Panc1 (cell line): ENCODE measurements around the gene F5. TPM values are rescaled to one million over a fixed set of nuclear protein-coding genes. Genes with fewer than 3 reads are reported as not detected.

Source experiments
- ATAC-seq: fragments of 200-7000 bp; cut with Tn5 transposase; 2 replicates; pipeline ENCODE4 v1.9.1; 2020; ENCODE audit warnings: mild to moderate bottlenecking, moderate library complexity
- BruUV-seq: library from RNA; stranded (reverse); fragments of 400-500 nt; replicated peaks from 2 replicates; lab custom pipeline; 2021; lab: Mats Ljungman, UMichigan
- CTCF ChIA-PET: fragments of 300-600 bp; sonication (Branson Sonifier 250); formaldehyde crosslinking; loops from one replicate; lab custom pipeline; 2022; ENCODE audit warnings: antibody characterized with exemption; lab: Charles Lee
- POLR2A ChIA-PET: fragments of 300-600 bp; sonication (Branson Sonifier 250); formaldehyde crosslinking; loops from one replicate; lab custom pipeline; 2022; ENCODE audit warnings: antibody characterized with exemption; lab: Charles Lee
- DNase-seq: peaks from one replicate; pipeline ENCODE4 v3.0.0-alpha.2; 2010; ENCODE audit warnings: low read depth, low spot score
- H3K27ac ChIP-seq: 2 replicates; pipeline ENCODE4 v1.5.1; 2011; ENCODE audit warnings: mild to moderate bottlenecking, low read length, inconsistent platforms
- H3K27me3 ChIP-seq: fragments of 200-500 bp; sonication (Bioruptor generic); 2 replicates; pipeline ENCODE4 v1.6.0; 2014; ENCODE audit warnings: low read length, inconsistent platforms; ENCODE audit not compliant: control insufficient read depth, insufficient read depth
- H3K36me3 ChIP-seq: fragments of 200-500 bp; sonication (Bioruptor generic); 2 replicates; pipeline ENCODE4 v1.5.1; 2014; ENCODE audit warnings: inconsistent platforms, mild to moderate bottlenecking, low read length, moderate library complexity; ENCODE audit not compliant: control insufficient read depth, insufficient read depth
- H3K4me1 ChIP-seq: 2 replicates; pipeline ENCODE4 v1.5.1; 2011; ENCODE audit warnings: inconsistent platforms, mild to moderate bottlenecking, low read length, moderate library complexity; ENCODE audit not compliant: control insufficient read depth, insufficient read depth
- H3K4me3 ChIP-seq, 2 experiments: 2 replicates each; pipeline ENCODE4 v1.5.1; 2011 to 2012; ENCODE audit warnings: low read depth in 2 of 2, low read length in 2 of 2, mild to moderate bottlenecking in 2 of 2, inconsistent platforms in 1 of 2, moderate library complexity in 1 of 2
- H3K9me3 ChIP-seq: fragments of 200-500 bp; sonication (Bioruptor generic); 2 replicates; pipeline ENCODE4 v1.5.1; 2014; ENCODE audit warnings: low read depth, mild to moderate bottlenecking, inconsistent platforms, low read length, moderate library complexity; ENCODE audit not compliant: control insufficient read depth, insufficient read depth
- CTCF ChIP-seq: fragments of 450-650 bp; IDR thresholded peaks from 2 replicates; pipeline ENCODE4 v1.5.1; 2017; ENCODE audit warnings: mild to moderate bottlenecking
- POLR2AphosphoS5 ChIP-seq: IDR thresholded peaks from 2 replicates; pipeline ENCODE4 v1.6.1; 2012; ENCODE audit warnings: mild to moderate bottlenecking, low read depth, low read length, moderate library complexity
- SIN3A ChIP-seq: IDR thresholded peaks from 2 replicates; pipeline ENCODE4 v1.6.1; 2012; ENCODE audit warnings: low read depth, mild to moderate bottlenecking, low read length, moderate library complexity, borderline replicate concordance; ENCODE audit not compliant: insufficient read depth
- TCF7L2 ChIP-seq: IDR thresholded peaks from 2 replicates; pipeline ENCODE4 v1.6.1; 2011; ENCODE audit warnings: mild to moderate bottlenecking, low read depth, low read length, inconsistent platforms
- in situ Hi-C: cut with HindIII; loops from 2 replicates; pipeline ENCODE4 v1.10.0; 2016; ENCODE audit warnings: low sequenced_read_pairs, low pct_unique_long_range_greater_than_20kb
- intact Hi-C: fragments of 100-400 bp; cut with micrococcal nuclease; formaldehyde crosslinking; loops from one replicate; pipeline ENCODE4 v1.10.0; 2022; ENCODE audit not compliant: unreplicated experiment
- total RNA-seq: library from RNA; stranded (reverse); gene quantifications from one replicate; pipeline ENCODE4 v1.2.1, GENCODE V29; 2021; ENCODE audit not compliant: unreplicated experiment
- TF ChIP-seq, protein P1 (sequence below), 2 experiments: IDR thresholded peaks; 2 replicates each; pipeline ENCODE4 v1.6.1; 2011 to 2012; ENCODE audit warnings: low read depth in 2 of 2, control low read depth in 1 of 2, low read length in 1 of 2, mild to moderate bottlenecking in 1 of 2, moderate library complexity in 1 of 2; ENCODE audit not compliant: insufficient read depth in 1 of 2

Gene F5
- total RNA-seq, 1 experiment from 2014 or later = 0.08 TPM

DNA sequence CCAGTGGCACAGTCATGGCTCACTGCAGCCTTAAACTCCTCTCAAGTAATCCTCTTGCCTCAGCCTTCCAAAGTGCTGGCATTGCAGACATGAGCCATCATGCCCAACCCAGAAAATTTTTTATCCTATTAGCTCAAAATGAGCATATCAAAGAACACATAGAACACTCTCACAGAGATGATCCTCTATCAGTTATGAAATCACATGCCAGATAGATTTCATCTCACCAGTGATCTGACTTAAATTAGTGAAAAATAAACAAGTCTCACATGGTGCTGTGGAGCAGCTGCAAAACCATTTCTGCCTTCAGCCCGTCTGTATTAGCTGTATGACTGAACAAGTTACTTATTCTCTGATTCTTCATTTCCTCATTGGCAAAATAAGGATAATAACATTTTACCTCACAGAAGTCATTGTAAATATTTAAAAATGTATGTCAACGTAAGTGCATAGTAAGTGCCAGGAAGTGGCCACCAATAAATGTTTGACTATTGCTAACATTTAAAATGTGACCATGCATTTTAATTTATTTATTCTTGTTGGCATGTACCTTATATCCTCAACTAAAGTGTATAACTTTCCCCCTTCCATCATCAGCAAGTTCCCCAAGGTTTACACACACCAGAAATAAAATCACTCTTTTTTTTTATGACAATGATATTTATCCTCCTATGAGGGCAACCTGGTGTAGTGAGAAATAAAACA is 71.6 kb downstream of the F5 start:
- TF ChIP-seq CTCF = no peak
- TF ChIP-seq POLR2AphosphoS5 = no peak
- TF ChIP-seq, protein P1, sequence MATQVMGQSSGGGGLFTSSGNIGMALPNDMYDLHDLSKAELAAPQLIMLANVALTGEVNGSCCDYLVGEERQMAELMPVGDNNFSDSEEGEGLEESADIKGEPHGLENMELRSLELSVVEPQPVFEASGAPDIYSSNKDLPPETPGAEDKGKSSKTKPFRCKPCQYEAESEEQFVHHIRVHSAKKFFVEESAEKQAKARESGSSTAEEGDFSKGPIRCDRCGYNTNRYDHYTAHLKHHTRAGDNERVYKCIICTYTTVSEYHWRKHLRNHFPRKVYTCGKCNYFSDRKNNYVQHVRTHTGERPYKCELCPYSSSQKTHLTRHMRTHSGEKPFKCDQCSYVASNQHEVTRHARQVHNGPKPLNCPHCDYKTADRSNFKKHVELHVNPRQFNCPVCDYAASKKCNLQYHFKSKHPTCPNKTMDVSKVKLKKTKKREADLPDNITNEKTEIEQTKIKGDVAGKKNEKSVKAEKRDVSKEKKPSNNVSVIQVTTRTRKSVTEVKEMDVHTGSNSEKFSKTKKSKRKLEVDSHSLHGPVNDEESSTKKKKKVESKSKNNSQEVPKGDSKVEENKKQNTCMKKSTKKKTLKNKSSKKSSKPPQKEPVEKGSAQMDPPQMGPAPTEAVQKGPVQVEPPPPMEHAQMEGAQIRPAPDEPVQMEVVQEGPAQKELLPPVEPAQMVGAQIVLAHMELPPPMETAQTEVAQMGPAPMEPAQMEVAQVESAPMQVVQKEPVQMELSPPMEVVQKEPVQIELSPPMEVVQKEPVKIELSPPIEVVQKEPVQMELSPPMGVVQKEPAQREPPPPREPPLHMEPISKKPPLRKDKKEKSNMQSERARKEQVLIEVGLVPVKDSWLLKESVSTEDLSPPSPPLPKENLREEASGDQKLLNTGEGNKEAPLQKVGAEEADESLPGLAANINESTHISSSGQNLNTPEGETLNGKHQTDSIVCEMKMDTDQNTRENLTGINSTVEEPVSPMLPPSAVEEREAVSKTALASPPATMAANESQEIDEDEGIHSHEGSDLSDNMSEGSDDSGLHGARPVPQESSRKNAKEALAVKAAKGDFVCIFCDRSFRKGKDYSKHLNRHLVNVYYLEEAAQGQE (IDR thresholded peaks at IDR 0.05; ENCODE audit: insufficient read depth in 1 of 2, low read depth in 2 of 2, low read length in 1 of 2) = no peak
- TF ChIP-seq SIN3A = no peak
- no peak for TF ChIP-seq TCF7L2
- Histone ChIP-seq H3K36me3 (no peaks in the 10 kb centered on the region; the same call in 1 of the 2 replicates), H3K27ac (no peak overlapping the region), H3K27me3 (no peaks in the 10 kb centered on the region; the same call in 1 of the 2 replicates), H3K9me3 (no peaks in the 10 kb centered on the region), H3K4me1 (no peaks in the 10 kb centered on the region), H3K4me3 (no peak overlapping the region)
- intact Hi-C loops = no loop called here
- ChIA-PET CTCF (no interaction called here), POLR2A (no interaction called here)
- ATAC-seq (no peak), DNase-seq (no peak)
- in situ Hi-C loops = no loop called here
- no TSS peak for BruUV-seq

DNA sequence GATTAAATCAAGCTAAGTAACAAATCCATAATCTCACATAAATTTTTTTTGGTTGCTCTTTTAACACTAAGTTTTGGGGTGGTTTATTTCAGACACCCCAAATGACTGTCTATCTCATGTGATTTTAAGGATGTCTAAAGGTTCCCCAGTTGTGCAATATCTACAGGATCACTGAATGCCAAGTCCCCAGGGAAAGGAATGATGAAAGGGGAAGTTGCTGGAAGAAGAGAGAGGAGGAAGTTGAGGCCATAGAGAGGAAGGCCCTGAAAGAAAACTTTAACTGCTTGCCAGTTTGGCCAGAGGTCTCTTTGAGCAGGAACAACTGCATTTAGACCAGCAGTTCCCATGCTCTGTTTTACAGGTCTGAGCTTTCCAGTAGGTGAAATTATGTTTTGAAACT is 73.1 kb downstream of the F5 start:
- Histone ChIP-seq H3K9me3 (no peaks in the 10 kb centered on the region), H3K4me3 (no peak overlapping the region), H3K4me1 (no peaks in the 10 kb centered on the region), H3K36me3 (no peaks in the 10 kb centered on the region; the same call in 1 of the 2 replicates), H3K27ac (no peak overlapping the region), H3K27me3 (no peaks in the 10 kb centered on the region; the same call in 1 of the 2 replicates)
- DNase-seq = no peak
- intact Hi-C loops = no loop called here
- ChIA-PET POLR2A (no interaction called here), CTCF (no interaction called here)
- in situ Hi-C loops = no loop called here
- TF ChIP-seq CTCF = no peak
- no peak for TF ChIP-seq TCF7L2
- no peak for TF ChIP-seq POLR2AphosphoS5
- no peak for ATAC-seq
- BruUV-seq = no TSS peak
